Fibroblast of villous mesenchyme (primary cell): ENCODE results near the gene CD320. TPM values are rescaled to one million over a fixed set of nuclear protein-coding genes. Genes with fewer than 3 reads are reported as not detected.
"Not testable (repeated sequence)": the region's sequence is repeated elsewhere in the genome, so short reads cannot be mapped to it uniquely, and the experiment has no call there.

Source experiments
- DNase-seq: peaks from one replicate; pipeline ENCODE4 v3.0.0-alpha.2; 2010; ENCODE audit warnings: low read depth
- H3K4me3 ChIP-seq: 2 replicates; pipeline ENCODE4 v1.5.1; 2011; ENCODE audit warnings: low read depth, mild to moderate bottlenecking, low read length
- total RNA-seq: library from RNA; depleted of rRNA; stranded (reverse); fragments of >200 nt; gene quantifications from 2 replicates; pipeline ENCODE4 v1.2.3, GENCODE V29; 2012
- TF ChIP-seq, protein P1 (sequence below): IDR thresholded peaks from 2 replicates; pipeline ENCODE4 v1.5.1; 2012; ENCODE audit warnings: low read depth, mild to moderate bottlenecking, low read length; ENCODE audit not compliant: insufficient read depth

CD320 gene
- 18.1 and 29.0 TPM in 2 replicates for total RNA-seq

DNA sequence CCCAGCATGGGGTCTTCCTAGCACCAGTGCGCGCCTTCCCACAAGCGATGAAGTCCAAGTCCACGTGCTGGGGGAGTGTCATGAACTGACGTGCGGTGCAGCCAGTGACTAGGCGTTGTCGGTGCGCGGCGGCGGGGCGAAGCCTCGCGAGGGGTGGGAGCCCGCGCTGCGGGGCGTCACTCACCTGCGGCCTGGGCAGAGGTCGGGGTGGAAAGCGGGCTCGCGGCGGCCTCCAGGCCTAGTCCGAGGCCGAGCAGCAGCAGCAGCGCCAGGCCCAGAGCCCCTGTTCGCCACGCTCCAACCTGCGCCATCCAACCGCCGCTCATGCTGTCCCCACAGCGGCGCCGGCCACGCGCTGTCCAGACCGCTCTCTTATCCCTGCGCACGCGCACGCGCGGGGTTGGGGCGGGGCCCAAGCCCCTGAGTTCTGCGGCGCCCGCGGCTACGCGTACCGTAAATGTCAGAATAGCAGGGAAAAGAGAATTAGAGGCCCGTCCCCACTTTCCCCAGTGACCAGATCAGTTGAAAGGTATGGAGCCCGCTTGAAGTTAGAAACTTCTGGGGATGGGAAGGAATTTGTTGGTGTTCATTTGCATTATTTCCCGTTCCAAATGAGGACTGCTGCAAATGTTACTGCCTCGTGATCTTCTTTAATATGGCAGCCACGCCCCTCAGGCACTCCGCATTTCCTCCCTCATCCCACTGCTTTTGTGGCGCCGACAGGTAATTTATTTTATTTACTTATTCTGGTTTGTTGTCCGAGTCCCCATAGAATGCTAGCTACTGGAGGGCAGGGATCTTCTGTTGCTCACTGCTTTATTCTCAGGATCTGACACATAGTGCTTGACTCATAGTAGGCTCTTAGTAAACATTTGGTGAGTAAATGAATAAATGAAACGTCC is at the start of gene CD320:
Gene CD320, minus strand, starts transcription at position 394 of the 902 bp plus-strand sequence. Its CDS starts 68 bp downstream, at position 326.
- peak within 1 kb of the TSS; percentile 66 for H3K4me3 ChIP-seq
- TF ChIP-seq, protein P1, sequence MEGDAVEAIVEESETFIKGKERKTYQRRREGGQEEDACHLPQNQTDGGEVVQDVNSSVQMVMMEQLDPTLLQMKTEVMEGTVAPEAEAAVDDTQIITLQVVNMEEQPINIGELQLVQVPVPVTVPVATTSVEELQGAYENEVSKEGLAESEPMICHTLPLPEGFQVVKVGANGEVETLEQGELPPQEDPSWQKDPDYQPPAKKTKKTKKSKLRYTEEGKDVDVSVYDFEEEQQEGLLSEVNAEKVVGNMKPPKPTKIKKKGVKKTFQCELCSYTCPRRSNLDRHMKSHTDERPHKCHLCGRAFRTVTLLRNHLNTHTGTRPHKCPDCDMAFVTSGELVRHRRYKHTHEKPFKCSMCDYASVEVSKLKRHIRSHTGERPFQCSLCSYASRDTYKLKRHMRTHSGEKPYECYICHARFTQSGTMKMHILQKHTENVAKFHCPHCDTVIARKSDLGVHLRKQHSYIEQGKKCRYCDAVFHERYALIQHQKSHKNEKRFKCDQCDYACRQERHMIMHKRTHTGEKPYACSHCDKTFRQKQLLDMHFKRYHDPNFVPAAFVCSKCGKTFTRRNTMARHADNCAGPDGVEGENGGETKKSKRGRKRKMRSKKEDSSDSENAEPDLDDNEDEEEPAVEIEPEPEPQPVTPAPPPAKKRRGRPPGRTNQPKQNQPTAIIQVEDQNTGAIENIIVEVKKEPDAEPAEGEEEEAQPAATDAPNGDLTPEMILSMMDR: no peak
- DNase-seq: peak; percentile 91

GRCh38 chr19:8357007-8357521 is 48.9 kb upstream of the CD320 start:
- H3K4me3 ChIP-seq: no peak overlapping the region
- TF ChIP-seq, protein P1: no peak
- peak; percentile 69 for DNase-seq

GRCh38 chr19:8355631-8356402 is 47.7 kb upstream of the CD320 start:
- H3K4me3 ChIP-seq: no peak overlapping the region
- DNase-seq: peak; percentile 99
- TF ChIP-seq, protein P1: no peak

DNA sequence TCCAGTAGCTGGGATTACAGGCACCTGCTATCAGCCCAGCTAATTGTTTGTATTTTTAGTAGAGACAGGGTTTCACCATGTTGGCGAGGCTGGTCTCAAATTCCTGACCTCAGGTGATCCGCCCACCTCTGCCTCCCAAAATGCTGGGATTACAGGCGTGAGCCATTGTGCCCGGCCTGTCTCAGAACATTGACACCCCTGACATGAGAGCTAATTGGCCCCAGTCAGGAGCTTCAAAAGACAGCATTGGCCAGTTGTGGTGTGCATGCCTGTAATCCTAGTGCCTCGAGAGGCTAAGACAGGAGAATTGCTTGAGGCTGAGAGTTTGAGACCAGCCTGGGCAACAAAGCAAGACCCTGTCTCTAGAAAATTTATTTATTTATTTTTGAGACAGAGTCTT is 44.7 kb upstream of the CD320 start:
- not testable (repeated sequence) for DNase-seq, H3K4me3 ChIP-seq

DNA sequence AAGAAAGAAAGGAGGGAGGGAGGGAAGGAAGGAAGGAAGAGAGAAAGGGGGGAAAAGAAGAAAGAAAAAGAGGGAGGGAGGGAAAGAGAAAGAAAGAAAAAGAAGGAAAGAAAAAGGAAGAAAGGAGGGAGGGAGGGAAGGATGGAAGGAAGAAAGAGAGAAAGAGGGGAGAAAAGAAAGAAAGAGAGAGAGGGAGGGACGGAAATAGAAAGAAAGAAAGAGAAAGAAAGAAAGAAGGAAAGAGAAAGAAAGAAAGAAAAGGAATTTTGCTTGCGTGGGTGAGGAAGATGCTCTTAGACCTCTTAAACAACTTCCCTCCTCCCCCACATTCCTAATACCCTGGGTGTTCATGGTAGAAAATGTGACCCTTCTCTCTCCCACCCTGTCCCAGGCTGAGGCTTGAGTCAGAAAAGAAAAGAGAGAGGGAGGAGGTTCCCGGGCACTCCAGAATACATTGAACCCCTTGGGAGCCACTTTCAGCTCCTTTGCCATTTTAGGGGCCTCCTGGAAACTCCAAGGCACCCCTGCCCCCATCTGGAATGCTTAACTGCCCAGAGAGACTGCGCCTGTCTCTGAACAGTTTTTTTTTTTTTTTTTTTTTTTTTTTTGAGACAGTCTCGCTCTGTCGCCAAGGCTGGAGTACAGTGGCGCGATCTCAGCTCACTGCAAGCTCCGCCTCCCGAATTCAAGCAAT is 44.1 kb upstream of the CD320 start:
- H3K4me3 ChIP-seq: peak overlapping the region; percentile 34
- DNase-seq: peak; percentile 59
- TF ChIP-seq, protein P1: no peak

GRCh38 chr19:8349629-8350372 is 41.6 kb upstream of the CD320 start:
- H3K4me3 ChIP-seq, DNase-seq: not testable (repeated sequence)

- DNase-seq: no peak
- peak overlapping the region; percentile 68 for H3K4me3 ChIP-seq
- TF ChIP-seq, protein P1: no peak
Measured at GRCh38 chr19:8343483-8343844, 35.3 kb upstream of the CD320 start.
